Smooth muscle cell (in vitro differentiated cells): ENCODE measurements around the gene RBM17. TPM values are rescaled to one million over a fixed set of nuclear protein-coding genes. Genes with fewer than 3 reads are reported as not detected.

ENCODE experiments used
- DNase-seq: peaks from one replicate; lab custom pipeline; 2025; ENCODE audit not compliant: unreplicated experiment; lab: John Stamatoyannopoulos, UW
- H2AFZ ChIP-seq: fragments of 200-600 bp; sonication (generic); 2 replicates; pipeline ENCODE4 v1.6.0; 2016; ENCODE audit warnings: antibody characterized with exemption, low read depth, mild to moderate bottlenecking
- H3F3A ChIP-seq: fragments of 200-600 bp; sonication (generic); 2 replicates; pipeline ENCODE4 v1.6.0; 2017; ENCODE audit warnings: antibody characterized with exemption, low read depth
- H3K27ac ChIP-seq: fragments of 200-600 bp; sonication (generic); 2 replicates; pipeline ENCODE4 v1.5.1; 2016; ENCODE audit warnings: low read depth, mild to moderate bottlenecking
- H3K27me3 ChIP-seq: fragments of 200-600 bp; sonication (generic); 2 replicates; pipeline ENCODE4 v1.6.1; 2016; ENCODE audit warnings: low read depth, mild to moderate bottlenecking
- H3K36me3 ChIP-seq: fragments of 200-600 bp; sonication (generic); 2 replicates; pipeline ENCODE4 v1.5.1; 2016; ENCODE audit warnings: low read depth
- H3K4me1 ChIP-seq: fragments of 200-600 bp; sonication (generic); 2 replicates; pipeline ENCODE4 v1.5.1; 2016; ENCODE audit warnings: low read depth
- H3K4me2 ChIP-seq: fragments of 200-600 bp; sonication (generic); 2 replicates; pipeline ENCODE4 v1.6.0; 2016; ENCODE audit warnings: mild to moderate bottlenecking
- H3K4me3 ChIP-seq: fragments of 200-600 bp; sonication (generic); 2 replicates; pipeline ENCODE4 v1.5.1; 2016; ENCODE audit warnings: mild to moderate bottlenecking
- H3K79me2 ChIP-seq: fragments of 200-600 bp; sonication (generic); 2 replicates; pipeline ENCODE4 v1.6.0; 2016; ENCODE audit warnings: low read depth, mild to moderate bottlenecking
- H3K9ac ChIP-seq: fragments of 200-600 bp; sonication (generic); 2 replicates; pipeline ENCODE4 v1.6.0; 2016; ENCODE audit warnings: low read depth
- H3K9me3 ChIP-seq: fragments of 200-600 bp; sonication (generic); replicated peaks from 2 replicates; pipeline ENCODE4 v1.5.1; 2016; ENCODE audit warnings: low read depth
- H4K20me1 ChIP-seq: fragments of 200-600 bp; sonication (generic); 2 replicates; pipeline ENCODE4 v1.6.0; 2016; ENCODE audit warnings: low read depth
- CTCF ChIP-seq: fragments of 200-600 bp; sonication (generic); IDR thresholded peaks from 2 replicates; pipeline ENCODE4 v1.5.1; 2017; ENCODE audit warnings: borderline replicate concordance, mild to moderate bottlenecking, antibody characterized with exemption; ENCODE audit not compliant: insufficient read depth, poor library complexity, severe bottlenecking
- WGBS: methylation state at CpG from one replicate; pipeline ENCODE4 v1.1.7; 2016; ENCODE audit warnings: low lambda C conversion rate; 5-methylcytosine and 5-hydroxymethylcytosine counted together
- polyA plus RNA-seq: library from polyadenylated mRNA; unstranded; fragments of >200 nt; fragmentation: Nextera tagmentation; extraction: Ambion mirVana; gene quantifications from 2 replicates; pipeline ENCODE4 v1.2.1, GENCODE V29; 2016
- total RNA-seq: library from RNA; depleted of rRNA; stranded (reverse); fragments of >200 nt; gene quantifications from 2 replicates; pipeline ENCODE4 v1.2.3, GENCODE V29; 2014

Gene RBM17
- total and polyA plus RNA-seq, 2 experiments from 2014 or later: 20.0 to 68.3 TPM

- peaks cover 73% of the 10 kb centered on the region for H4K20me1 ChIP-seq
Measured at GRCh38 chr10:6091630-6092029, 2.8 kb downstream of the RBM17 start.

GRCh38 chr10:6092731-6093130 is 3.9 kb downstream of the RBM17 start:
- Histone ChIP-seq H2AFZ (no peak overlapping the region), H3K27ac (no peak overlapping the region), H3K4me1 (peaks cover 4% of the 10 kb centered on the region), H3K4me2 (no peak overlapping the region), H3K4me3 (no peak overlapping the region), H3K27me3 (no peaks in the 10 kb centered on the region), H3K36me3 (no peaks in the 10 kb centered on the region), H3K9me3 (no peaks in the 10 kb centered on the region), H4K20me1 (peaks cover 84% of the 10 kb centered on the region), H3K79me2 (peaks cover 88% of the 10 kb centered on the region), H3F3A (no peaks in the 10 kb centered on the region), H3K9ac (no peak overlapping the region)
- WGBS: 94% methylated on average over 2 of the region's 2 CpGs
- no peak for TF ChIP-seq CTCF
- DNase-seq: no peak

More at GRCh38 chr10:6091630-6092029, 2.8 kb downstream of the RBM17 start:
- Histone ChIP-seq H3K9me3 (no peaks in the 10 kb centered on the region), H3K27me3 (no peaks in the 10 kb centered on the region), H3K79me2 (peaks cover 77% of the 10 kb centered on the region), H3K4me2 (no peak overlapping the region), H3K4me1 (peaks cover 4% of the 10 kb centered on the region), H2AFZ (no peak overlapping the region), H3K36me3 (no peaks in the 10 kb centered on the region), H3K9ac (no peak overlapping the region), H3K27ac (no peak overlapping the region), H3F3A (no peaks in the 10 kb centered on the region), H3K4me3 (no peak overlapping the region)
- no peak for TF ChIP-seq CTCF
- WGBS: 52% methylated on average over 1 of the region's 1 CpG
- DNase-seq: no peak

- Histone ChIP-seq H3K79me2 (peaks cover 95% of the 10 kb centered on the region), H3K9me3 (no peaks in the 10 kb centered on the region), H3K4me1 (no peaks in the 10 kb centered on the region), H2AFZ (no peak overlapping the region), H3K4me3 (no peak overlapping the region), H4K20me1 (peaks cover 98% of the 10 kb centered on the region), H3K9ac (no peak overlapping the region), H3K4me2 (no peak overlapping the region), H3K27me3 (no peaks in the 10 kb centered on the region), H3K27ac (no peak overlapping the region), H3K36me3 (no peaks in the 10 kb centered on the region), H3F3A (no peaks in the 10 kb centered on the region)
- 93% methylated on average over 12 of the region's 12 CpGs for WGBS
- no peak for TF ChIP-seq CTCF
- no peak for DNase-seq
Measured at GRCh38 chr10:6095810-6096570, 7.2 kb downstream of the RBM17 start.

GRCh38 chr10:6097063-6097462 is 8.2 kb downstream of the RBM17 start:
- H3K4me3 ChIP-seq: no peak overlapping the region

More at GRCh38 chr10:6097063-6097462, 8.2 kb downstream of the RBM17 start:
- H3K79me2 ChIP-seq: peaks cover 94% of the 10 kb centered on the region
- H4K20me1 ChIP-seq: peaks cover 97% of the 10 kb centered on the region
- no peak overlapping the region for H3K27ac ChIP-seq
- H3K27me3 ChIP-seq: no peaks in the 10 kb centered on the region
- H3K9me3 ChIP-seq: no peaks in the 10 kb centered on the region
- no peak overlapping the region for H2AFZ ChIP-seq
- no peaks in the 10 kb centered on the region for H3F3A ChIP-seq
- no peak for DNase-seq
- no peak for TF ChIP-seq CTCF
- H3K9ac ChIP-seq: no peak overlapping the region
- no peaks in the 10 kb centered on the region for H3K4me1 ChIP-seq
- WGBS: 89% methylated on average over 5 of the region's 5 CpGs
- H3K4me2 ChIP-seq: no peak overlapping the region
- H3K36me3 ChIP-seq: peaks cover 2% of the 10 kb centered on the region
